ENCODE results near the gene TICAM2. TPM values are rescaled to one million over a fixed set of nuclear protein-coding genes. Genes with fewer than 3 reads are reported as not detected.

Gene TICAM2
- polyA plus RNA-seq, 1 experiment = 1.2 TPM

DNA sequence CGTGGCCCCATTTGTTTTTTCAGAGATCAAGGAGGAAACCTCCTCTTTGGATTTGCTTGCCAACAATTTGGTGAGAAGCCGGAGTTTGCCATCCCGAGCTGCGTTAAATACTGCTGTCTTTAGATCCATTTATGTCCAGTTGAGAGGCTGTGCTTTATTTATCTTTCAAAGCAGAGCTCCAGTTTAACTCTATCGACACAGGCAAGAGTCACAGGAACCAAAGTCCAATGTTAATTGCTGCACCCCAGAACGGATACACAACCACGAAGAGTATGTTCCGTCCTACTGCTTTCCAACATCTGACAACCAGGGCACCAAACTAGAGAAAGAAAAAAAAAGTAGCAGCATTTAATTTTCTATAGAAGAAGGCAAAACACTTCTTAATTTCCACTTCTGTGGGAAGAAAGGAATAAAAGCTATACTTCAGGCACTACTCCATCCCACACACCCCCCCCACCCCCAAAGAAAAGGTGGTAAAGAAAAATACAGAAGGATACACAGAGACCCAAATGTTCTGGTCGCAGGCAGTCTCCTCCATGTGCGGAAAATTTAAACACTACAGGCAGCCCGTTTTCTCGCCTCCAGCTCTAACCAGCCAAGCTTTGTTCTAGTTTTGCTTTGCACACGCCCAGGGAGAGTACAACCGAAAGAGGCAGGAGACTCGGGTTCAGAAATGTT lies 58.8 kb downstream of the TICAM2 start:
- ChIA-PET POLR2A (interaction anchor here (0.6 kb wide), 1 partner anchor 1509 kb away, joined by 3 read pairs; no protein-coding TSS in a partner anchor), CTCF (interaction anchor here (1.0 to 1.6 kb wide), 4 partner anchors 15 to 169 kb away, joined by 3 to 4 read pairs (median 4); no protein-coding TSS in a partner anchor)
- no peak for DNase-seq (ENCODE audit: low read depth)
- no peaks in the 10 kb centered on the region for H3K27me3 ChIP-seq (ENCODE audit: control insufficient read depth, insufficient read depth, low read length)
- H3K36me3 ChIP-seq (ENCODE audit: control insufficient read depth, insufficient read depth, low read length) = peaks cover 2% of the 10 kb centered on the region; the same call in 1 of the 2 replicates
- TF ChIP-seq, protein P1, sequence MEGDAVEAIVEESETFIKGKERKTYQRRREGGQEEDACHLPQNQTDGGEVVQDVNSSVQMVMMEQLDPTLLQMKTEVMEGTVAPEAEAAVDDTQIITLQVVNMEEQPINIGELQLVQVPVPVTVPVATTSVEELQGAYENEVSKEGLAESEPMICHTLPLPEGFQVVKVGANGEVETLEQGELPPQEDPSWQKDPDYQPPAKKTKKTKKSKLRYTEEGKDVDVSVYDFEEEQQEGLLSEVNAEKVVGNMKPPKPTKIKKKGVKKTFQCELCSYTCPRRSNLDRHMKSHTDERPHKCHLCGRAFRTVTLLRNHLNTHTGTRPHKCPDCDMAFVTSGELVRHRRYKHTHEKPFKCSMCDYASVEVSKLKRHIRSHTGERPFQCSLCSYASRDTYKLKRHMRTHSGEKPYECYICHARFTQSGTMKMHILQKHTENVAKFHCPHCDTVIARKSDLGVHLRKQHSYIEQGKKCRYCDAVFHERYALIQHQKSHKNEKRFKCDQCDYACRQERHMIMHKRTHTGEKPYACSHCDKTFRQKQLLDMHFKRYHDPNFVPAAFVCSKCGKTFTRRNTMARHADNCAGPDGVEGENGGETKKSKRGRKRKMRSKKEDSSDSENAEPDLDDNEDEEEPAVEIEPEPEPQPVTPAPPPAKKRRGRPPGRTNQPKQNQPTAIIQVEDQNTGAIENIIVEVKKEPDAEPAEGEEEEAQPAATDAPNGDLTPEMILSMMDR (IDR thresholded peaks at IDR 0.05; ENCODE audit: insufficient read depth, low read depth, low read length) = no peak
- H3K4me3 ChIP-seq (ENCODE audit: low read depth, low read length) = peak overlapping the region; percentile 79

DNA sequence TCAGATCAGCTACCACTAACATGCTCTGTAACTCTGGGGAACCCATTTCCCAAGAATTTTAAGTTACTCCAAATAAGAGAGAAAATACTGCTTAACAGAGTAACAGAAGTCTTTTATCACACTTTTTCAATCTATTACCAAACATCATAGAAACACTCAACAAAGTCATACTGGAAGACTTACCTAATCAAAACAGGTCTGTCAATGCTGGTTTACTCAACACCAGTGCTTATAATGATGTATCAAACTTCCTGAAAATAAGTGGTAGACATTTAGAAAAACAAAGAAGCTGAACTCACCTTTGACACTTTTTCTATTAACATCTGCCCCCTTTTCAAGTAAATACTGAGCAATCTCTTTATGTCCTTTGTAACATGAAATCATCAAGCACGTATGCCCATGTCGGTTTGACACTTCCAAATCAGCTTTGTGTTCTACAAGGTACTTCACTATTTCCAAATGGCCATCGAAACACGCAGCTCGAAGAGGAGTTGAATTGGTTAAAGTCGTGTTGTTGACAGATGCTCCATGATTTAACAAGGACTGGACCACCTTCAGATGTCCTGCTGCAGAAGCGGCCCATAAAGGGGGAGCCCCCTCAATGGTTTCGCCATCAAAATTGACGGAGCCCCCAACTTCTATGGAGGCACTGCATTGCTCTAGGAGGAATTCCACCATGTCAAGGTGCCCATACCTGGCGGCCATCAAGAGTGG lies 59.5 kb downstream of the TICAM2 start:
- Histone ChIP-seq H3K27me3 (ENCODE audit: control insufficient read depth, insufficient read depth, low read length) (no peaks in the 10 kb centered on the region), H3K36me3 (ENCODE audit: control insufficient read depth, insufficient read depth, low read length) (peaks cover 2% of the 10 kb centered on the region; the same call in 1 of the 2 replicates), H3K4me3 (ENCODE audit: low read depth, low read length) (peak overlapping the region; percentile 79)
- POLR2A ChIA-PET = no interaction called here
- no peak for DNase-seq (ENCODE audit: low read depth)
- TF ChIP-seq, protein P1 (IDR thresholded peaks at IDR 0.05; ENCODE audit: insufficient read depth, low read depth, low read length) = no peak
- CTCF ChIA-PET = interaction anchor here (1.3 to 1.5 kb wide), 2 partner anchors 15 to 168 kb away, joined by 3 to 4 read pairs; no protein-coding TSS in a partner anchor

DNA sequence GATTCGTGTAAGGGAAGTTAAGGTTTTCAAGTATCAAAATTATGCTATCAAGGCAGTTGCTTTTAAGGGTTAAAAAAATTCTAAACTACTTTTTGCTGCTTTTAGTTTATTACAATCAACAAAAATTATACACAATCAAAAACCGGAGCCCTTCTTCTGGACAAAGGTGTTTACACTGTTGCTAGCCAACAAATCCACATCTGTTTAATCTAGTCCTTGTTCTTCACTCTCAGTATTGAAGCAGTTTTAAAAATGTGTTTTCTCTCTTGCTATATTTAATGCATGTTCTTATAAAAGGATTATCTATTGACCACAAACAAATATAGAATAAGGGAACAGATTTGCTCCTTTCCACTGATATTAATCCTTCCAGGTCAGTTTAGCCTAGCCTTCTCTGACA lies 60.2 kb downstream of the TICAM2 start:
- ChIA-PET POLR2A (no interaction called here), CTCF (no interaction called here)
- TF ChIP-seq, protein P1 (IDR thresholded peaks at IDR 0.05; ENCODE audit: insufficient read depth, low read depth, low read length) = no peak
- H3K27me3 ChIP-seq (ENCODE audit: control insufficient read depth, insufficient read depth, low read length) = no peaks in the 10 kb centered on the region
- no peak for DNase-seq (ENCODE audit: low read depth)
- H3K4me3 ChIP-seq (ENCODE audit: low read depth, low read length) = peak overlapping the region; percentile 79
- H3K36me3 ChIP-seq (ENCODE audit: control insufficient read depth, insufficient read depth, low read length) = peaks cover 2% of the 10 kb centered on the region; the same call in 1 of the 2 replicates

DNA sequence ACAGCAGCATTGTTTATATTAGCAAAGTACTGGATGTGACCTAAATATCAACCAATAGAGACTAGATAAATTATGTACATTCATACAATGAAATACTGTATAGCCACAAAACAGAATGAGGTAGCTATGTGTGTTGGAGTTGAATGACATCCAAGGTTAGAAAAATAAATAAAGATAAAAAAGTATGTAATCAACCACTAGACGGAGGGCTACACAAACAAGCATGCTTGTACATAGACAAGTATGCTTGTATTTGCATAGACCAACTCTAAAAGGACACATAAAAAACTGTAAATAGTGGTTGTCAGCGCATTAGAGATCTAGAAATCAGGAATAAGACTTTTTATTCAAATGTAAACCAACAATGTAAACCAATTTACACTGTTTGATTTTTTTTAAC lies 60.7 kb downstream of the TICAM2 start:
- no peaks in the 10 kb centered on the region for H3K27me3 ChIP-seq (ENCODE audit: control insufficient read depth, insufficient read depth, low read length)
- ChIA-PET POLR2A (no interaction called here), CTCF (no interaction called here)
- no peak for DNase-seq (ENCODE audit: low read depth)
- peak overlapping the region; percentile 79 for H3K4me3 ChIP-seq (ENCODE audit: low read depth, low read length)
- H3K36me3 ChIP-seq (ENCODE audit: control insufficient read depth, insufficient read depth, low read length) = peaks cover 2% of the 10 kb centered on the region; the same call in 1 of the 2 replicates
- TF ChIP-seq, protein P1 (IDR thresholded peaks at IDR 0.05; ENCODE audit: insufficient read depth, low read depth, low read length) = no peak

DNA sequence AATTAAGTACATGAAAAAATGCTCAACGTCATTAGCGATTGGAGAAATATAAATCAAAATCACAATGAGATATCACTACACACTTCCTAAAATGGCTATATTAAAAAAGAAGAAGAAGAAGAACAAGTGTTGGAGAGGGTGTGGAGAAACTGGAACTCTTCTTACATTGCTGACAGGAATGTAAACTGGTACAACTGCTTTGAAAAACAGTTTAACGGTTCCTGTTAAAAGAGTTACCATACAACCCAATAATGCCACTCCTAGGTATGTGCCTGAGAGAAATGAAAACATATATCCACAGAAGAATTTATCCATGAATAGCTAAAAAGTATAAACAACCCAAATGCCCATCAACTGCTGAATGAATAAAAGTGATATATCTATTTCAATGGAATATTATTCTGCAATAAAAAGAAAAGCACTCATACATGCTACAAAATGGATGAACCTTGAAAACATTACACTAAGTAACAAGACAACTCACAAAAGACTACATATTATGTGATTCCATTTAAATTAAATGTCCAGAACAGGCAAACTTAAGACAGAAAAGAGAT lies 66.7 kb downstream of the TICAM2 start:
- no peak for DNase-seq (ENCODE audit: low read depth)
- H3K4me3 ChIP-seq (ENCODE audit: low read depth, low read length) = no peak overlapping the region
- no peaks in the 10 kb centered on the region for H3K27me3 ChIP-seq (ENCODE audit: control insufficient read depth, insufficient read depth, low read length)
- TF ChIP-seq, protein P1 (IDR thresholded peaks at IDR 0.05; ENCODE audit: insufficient read depth, low read depth, low read length) = no peak
- CTCF ChIA-PET = no interaction called here
- POLR2A ChIA-PET = no interaction called here
- no peaks in the 10 kb centered on the region for H3K36me3 ChIP-seq (ENCODE audit: control insufficient read depth, insufficient read depth, low read length)
